SH-SY5Y (cell line): Measurements from ENCODE around the gene CPLX1.

Experiments
- GATA2 ChIP-seq: IDR thresholded peaks from 2 replicates; pipeline ENCODE4 v1.6.1; 2011; ENCODE audit warnings: mild to moderate bottlenecking, low read depth, low read length
- GATA3 ChIP-seq: IDR thresholded peaks from 2 replicates; pipeline ENCODE4 v1.6.1; 2011; ENCODE audit warnings: low read depth, mild to moderate bottlenecking, low read length, moderate library complexity

DNA sequence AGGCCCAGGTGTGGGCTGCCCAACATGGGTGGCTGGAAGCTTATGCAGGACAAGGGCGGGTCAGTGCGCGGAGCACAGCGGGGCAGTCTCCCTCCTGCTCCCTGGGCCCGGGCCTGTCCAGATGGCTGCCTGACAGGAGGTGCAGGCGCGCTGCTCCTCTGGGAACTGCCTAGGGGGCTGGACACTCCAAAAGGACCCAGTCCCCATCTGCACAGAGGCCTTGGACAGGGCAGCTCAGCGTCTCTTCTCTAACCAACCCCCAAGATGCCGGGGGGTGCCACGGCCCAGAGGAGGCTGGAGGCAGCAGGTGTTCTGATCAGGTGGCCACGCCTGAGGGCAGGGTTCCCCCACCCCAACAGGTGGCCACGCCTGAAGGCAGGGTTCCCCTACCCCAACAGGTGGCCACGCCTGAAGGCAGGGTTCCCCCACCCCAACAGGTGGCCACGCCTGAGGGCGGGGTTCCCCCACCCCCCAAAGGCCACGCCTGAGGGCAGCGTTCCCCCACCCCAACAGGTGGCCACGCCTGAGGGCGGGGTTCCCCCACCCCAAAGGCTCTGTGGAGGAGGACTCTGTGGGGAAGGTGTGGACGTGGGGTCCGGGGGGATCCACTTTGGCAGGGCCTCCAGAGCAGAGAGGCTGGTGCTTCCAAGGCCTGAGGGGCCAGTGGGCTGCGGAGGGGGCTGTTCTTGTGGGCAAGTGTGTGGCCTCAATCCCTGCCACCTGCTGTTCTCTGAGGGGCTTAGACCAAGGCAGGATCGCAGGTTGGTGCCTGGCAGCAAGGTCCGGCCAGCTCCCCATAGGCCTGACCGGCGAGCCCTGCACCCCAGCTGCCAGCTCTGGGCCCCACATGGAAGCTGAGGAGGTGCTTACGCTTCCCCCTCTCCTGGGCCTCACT is 36.1 kb downstream of the CPLX1 start:
- no peak for TF ChIP-seq GATA2
- TF ChIP-seq GATA3 = no peak
